Keratinocyte (primary cell): ENCODE measurements around the gene C15orf39. TPM values are rescaled to one million over a fixed set of nuclear protein-coding genes. Genes with fewer than 3 reads are reported as not detected.
A peak's percentile ranks its signal among the peaks of the same experiment; 100 is the strongest.

Experiments used
- DNase-seq: peaks from one replicate; pipeline ENCODE4 v3.0.0-alpha.2; 2011; ENCODE audit warnings: low read depth, missing footprints, low spot score
- FAIRE-seq: peaks from 2 replicates; lab custom pipeline; 2011; peaks lifted over from hg19 to GRCh38; lab: Jason Lieb, UNC
- H2AFZ ChIP-seq: 2 replicates; pipeline ENCODE4 v1.6.0; 2012; ENCODE audit warnings: low read length, control low read depth, inconsistent platforms; ENCODE audit not compliant: control insufficient read depth
- H3K27ac ChIP-seq: 2 replicates; pipeline ENCODE4 v1.5.1; 2011; ENCODE audit warnings: low read length; ENCODE audit not compliant: control insufficient read depth, insufficient read depth
- H3K27me3 ChIP-seq: 3 replicates; pipeline ENCODE4 v1.6.0; 2011; ENCODE audit warnings: low read length; ENCODE audit not compliant: control insufficient read depth, insufficient read depth; ENCODE audit errors: extremely low read depth
- H3K36me3 ChIP-seq, 2 experiments: 2 replicates in 1 of 2; 3 replicates in 1 of 2; pipeline ENCODE4 v1.5.1; 2011; ENCODE audit warnings: low read length in 2 of 2, mild to moderate bottlenecking in 1 of 2; ENCODE audit not compliant: control insufficient read depth in 2 of 2, insufficient read depth in 2 of 2; ENCODE audit errors: extremely low read depth in 1 of 2
- H3K4me1 ChIP-seq: 3 replicates; pipeline ENCODE4 v1.5.1; 2011; ENCODE audit warnings: low read length; ENCODE audit not compliant: control insufficient read depth, insufficient read depth; ENCODE audit errors: extremely low read depth
- H3K4me2 ChIP-seq: 3 replicates; pipeline ENCODE4 v1.6.0; 2011; ENCODE audit warnings: low read depth, low read length; ENCODE audit not compliant: control insufficient read depth, insufficient read depth; ENCODE audit errors: extremely low read depth
- H3K4me3 ChIP-seq, 3 experiments: fragments of 200-600 bp in 1 of 3; sonication (generic) in 1 of 3; 2 replicates in 2 of 3; 3 replicates in 1 of 3; pipeline ENCODE4 v1.5.1; 2011 to 2016; ENCODE audit warnings: low read length in 3 of 3, mild to moderate bottlenecking in 3 of 3, control low read depth in 2 of 3, inconsistent platforms in 1 of 3, low read depth in 1 of 3, mixed read lengths in 1 of 3, mixed run types in 1 of 3, moderate library complexity in 1 of 3; ENCODE audit not compliant: control insufficient read depth in 2 of 3, insufficient read depth in 2 of 3; ENCODE audit errors: extremely low read depth in 1 of 3
- H3K79me2 ChIP-seq: 2 replicates; pipeline ENCODE4 v1.6.0; 2012; ENCODE audit warnings: low read length; ENCODE audit not compliant: control insufficient read depth, insufficient read depth
- H3K9ac ChIP-seq: 3 replicates; pipeline ENCODE4 v1.6.0; 2011; ENCODE audit warnings: low read length; ENCODE audit not compliant: control insufficient read depth, insufficient read depth; ENCODE audit errors: extremely low read depth
- H3K9me1 ChIP-seq: 3 replicates; pipeline ENCODE4 v1.6.0; 2011; ENCODE audit warnings: low read length; ENCODE audit not compliant: control insufficient read depth, insufficient read depth; ENCODE audit errors: extremely low read depth
- H3K9me3 ChIP-seq: 2 replicates; pipeline ENCODE4 v1.5.1; 2012; ENCODE audit warnings: low read depth, low read length; ENCODE audit not compliant: control insufficient read depth
- H4K20me1 ChIP-seq: 3 replicates; pipeline ENCODE4 v1.6.0; 2011; ENCODE audit warnings: low read length; ENCODE audit not compliant: control insufficient read depth, insufficient read depth; ENCODE audit errors: extremely low read depth
- CTCF ChIP-seq, 3 experiments: IDR thresholded peaks in 1 of 3; conservative IDR thresholded peaks in 1 of 3; optimal IDR thresholded peaks in 1 of 3; 2 replicates in 2 of 3; 3 replicates in 1 of 3; pipeline versions ENCODE3 to v1.5.1; 2011; ENCODE audit warnings: low read length in 3 of 3, mild to moderate bottlenecking in 3 of 3, moderate library complexity in 2 of 3, control low read depth in 1 of 3, inconsistent platforms in 1 of 3; ENCODE audit not compliant: insufficient read depth in 2 of 3; ENCODE audit errors: extremely low read depth in 1 of 3
- EZH2 ChIP-seq: IDR thresholded peaks from one replicate; pipeline ENCODE4 v1.6.1; 2012; ENCODE audit warnings: inconsistent platforms, mild to moderate bottlenecking, low read length, moderate library complexity
- dilution Hi-C: fragments of 300-500 bp; cut with MboI; formaldehyde crosslinking; loops from one replicate; pipeline ENCODE4 v1.7.0; 2020; ENCODE audit warnings: low sequenced_read_pairs; ENCODE audit not compliant: extremely low pct_ligation_motif_present
- polyA plus RNA-seq, 5 experiments: library from polyadenylated mRNA; depleted of rRNA in 3 of 5; stranded (reverse) in 3 of 5; stranded (forward) in 1 of 5; unstranded in 1 of 5; fragments of >200 nt; gene quantifications; 1 replicate in 1 of 5; 2 replicates in 3 of 5; 3 replicates in 1 of 5; pipeline versions ENCODE4 v1.2.1 to v1.2.3, GENCODE V29; 2011 to 2012; ENCODE audit warnings: missing spikeins in 2 of 5, low read depth in 1 of 5, low replicate concordance in 1 of 5

Gene C15orf39
- polyA plus RNA-seq, 1 donor (not counting 4 experiments of a cell fraction or from before 2014, with no cell fraction given): 1.8 TPM

DNA sequence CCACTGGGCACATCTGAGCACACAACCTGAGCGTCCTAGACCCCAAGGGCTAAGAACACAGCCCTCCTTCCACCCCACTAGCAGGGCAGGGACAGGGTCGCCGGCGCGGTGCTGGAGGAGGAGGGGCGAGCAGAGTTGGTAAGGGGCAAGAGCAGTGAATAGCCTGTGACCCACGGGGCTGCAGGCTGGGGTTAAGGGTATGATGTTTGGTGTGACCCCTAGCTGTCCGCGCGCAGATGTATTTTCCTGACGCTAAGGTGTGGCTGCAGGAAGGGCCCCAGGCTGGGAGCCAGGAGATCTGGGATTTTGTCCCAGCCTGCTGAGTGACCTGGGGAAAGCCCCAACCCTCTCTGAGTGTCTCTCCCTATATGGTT lies 1.3 kb upstream of the C15orf39 start:
- no peaks in the 10 kb centered on the region for H3K27me3 ChIP-seq
- peaks cover 0 to 3% of the 10 kb centered on the region in 2 experiments for H3K36me3 ChIP-seq
- peaks cover 6% of the 10 kb centered on the region for H3K9me1 ChIP-seq
- peak overlapping the region; percentile 76 for H2AFZ ChIP-seq
- H3K9ac ChIP-seq: peak overlapping the region; percentile 39
- dilution Hi-C loops: no loop called here
- peak overlapping the region in 1 of 3 experiments; percentile 77 for H3K4me3 ChIP-seq
- FAIRE-seq (no peak), DNase-seq (no peak)
- peak overlapping the region; percentile 99 for H3K4me2 ChIP-seq
- peaks cover 19% of the 10 kb centered on the region for H4K20me1 ChIP-seq
- H3K79me2 ChIP-seq: peaks cover 33% of the 10 kb centered on the region
- no peaks in the 10 kb centered on the region for H3K9me3 ChIP-seq
- peaks cover 34% of the 10 kb centered on the region for H3K4me1 ChIP-seq
- TF ChIP-seq EZH2 (no peak), CTCF (optimal IDR thresholded peaks at IDR 0.05 in 1 of 3, IDR thresholded peaks at IDR 0.05 in 1 of 3, conservative IDR thresholded peaks at IDR 0.05 in 1 of 3; ENCODE audit: extremely low read depth in 1 of 3, insufficient read depth in 2 of 3, low read length in 3 of 3) (no peak)
- peak overlapping the region; percentile 73 for H3K27ac ChIP-seq

DNA sequence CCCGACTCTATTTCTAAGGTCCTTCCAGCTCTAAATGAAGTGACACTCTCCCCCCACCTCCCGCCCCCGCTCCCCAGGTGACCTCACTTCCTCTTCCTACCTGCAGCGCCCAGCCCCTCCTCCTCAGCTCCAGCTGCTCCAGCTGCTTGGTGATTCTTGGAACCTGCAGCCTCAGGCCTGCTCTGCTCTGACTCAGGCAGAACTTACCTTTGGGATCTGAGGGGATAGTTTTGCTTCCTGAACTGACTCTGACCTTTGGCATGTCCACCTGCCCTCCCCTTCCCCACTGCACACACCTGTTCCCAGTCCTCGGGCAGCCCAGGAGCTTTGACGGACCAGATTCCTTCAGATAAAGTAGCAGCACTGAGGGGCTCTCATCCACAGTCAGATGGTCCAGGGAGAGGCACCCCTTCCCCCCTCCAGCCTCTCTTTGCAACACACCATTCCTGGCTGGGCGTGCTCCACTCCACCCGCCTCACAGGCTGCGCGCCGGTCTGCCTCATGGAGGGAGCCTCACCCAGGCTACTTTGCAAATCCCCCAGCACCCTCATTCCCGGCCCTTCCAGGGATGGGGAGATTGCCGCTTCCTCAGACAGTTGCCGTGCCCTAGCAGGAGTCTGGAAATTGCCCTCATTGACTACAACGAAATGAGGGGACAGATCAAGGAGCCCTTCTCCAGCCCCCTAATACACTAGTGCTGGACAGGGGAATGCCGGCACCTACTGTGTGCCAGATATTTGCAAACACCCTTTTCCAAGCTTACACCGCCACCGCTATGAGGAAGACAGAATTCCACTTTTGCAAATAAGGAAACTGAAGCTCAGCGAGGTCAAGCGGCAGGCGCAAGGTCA lies 692 bp upstream of the C15orf39 start:
- Histone ChIP-seq H3K36me3 (peaks cover 3 to 4% of the 10 kb centered on the region in 2 experiments), H3K9me3 (no peaks in the 10 kb centered on the region), H3K79me2 (peaks cover 39% of the 10 kb centered on the region), H2AFZ (peak overlapping the region; percentile 76), H4K20me1 (peaks cover 22% of the 10 kb centered on the region), H3K27me3 (no peaks in the 10 kb centered on the region), H3K9me1 (peaks cover 6% of the 10 kb centered on the region), H3K4me2 (peak overlapping the region; percentile 99), H3K9ac (peak overlapping the region; percentile 70), H3K4me3 (peak overlapping the region; percentile 61 to 92 (median 77)), H3K27ac (peak overlapping the region; percentile 73), H3K4me1 (peaks cover 34% of the 10 kb centered on the region)
- TF ChIP-seq CTCF (optimal IDR thresholded peaks at IDR 0.05 in 1 of 3, IDR thresholded peaks at IDR 0.05 in 1 of 3, conservative IDR thresholded peaks at IDR 0.05 in 1 of 3; ENCODE audit: extremely low read depth in 1 of 3, insufficient read depth in 2 of 3, low read length in 3 of 3): no peak
- no peak for TF ChIP-seq EZH2
- peak; percentile 83 for DNase-seq
- dilution Hi-C loops: no loop called here
- peak; percentile 68 for FAIRE-seq
